ENCODE results near the gene SLC9A9.

Gene SLC9A9

GRCh38 chr3:143344516-143345165, 503.6 kb downstream of the SLC9A9 start:
- no peak for FAIRE-seq

DNA sequence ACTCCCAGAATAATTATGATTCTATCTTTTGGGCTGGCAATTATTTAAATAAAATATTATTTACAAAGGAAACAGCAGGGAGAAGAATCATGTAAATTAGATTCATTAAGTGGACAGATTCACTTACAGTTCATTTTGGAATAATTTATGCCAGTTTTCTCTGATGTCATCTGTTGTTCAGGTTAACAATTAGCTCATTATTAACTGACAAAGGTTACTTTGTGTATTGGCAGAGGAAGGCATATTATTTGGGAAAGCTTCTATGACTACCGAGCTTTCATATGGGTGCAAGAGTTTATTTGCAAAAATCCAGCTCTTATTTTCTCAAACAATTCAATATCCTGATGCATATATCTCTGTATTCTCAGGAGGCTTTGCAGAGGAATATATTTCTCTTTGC, 504.3 kb downstream of the SLC9A9 start:
- FAIRE-seq, result no peak

- no peak for FAIRE-seq
Measured at GRCh38 chr3:143343031-143343430, 505.2 kb downstream of the SLC9A9 start.

- FAIRE-seq, result no peak
Measured at GRCh38 chr3:143339451-143339850, 508.8 kb downstream of the SLC9A9 start.

GRCh38 chr3:143337387-143337786, 510.9 kb downstream of the SLC9A9 start:
- no peak for FAIRE-seq

GRCh38 chr3:143334231-143334630, 514.0 kb downstream of the SLC9A9 start:
- no peak for FAIRE-seq

DNA sequence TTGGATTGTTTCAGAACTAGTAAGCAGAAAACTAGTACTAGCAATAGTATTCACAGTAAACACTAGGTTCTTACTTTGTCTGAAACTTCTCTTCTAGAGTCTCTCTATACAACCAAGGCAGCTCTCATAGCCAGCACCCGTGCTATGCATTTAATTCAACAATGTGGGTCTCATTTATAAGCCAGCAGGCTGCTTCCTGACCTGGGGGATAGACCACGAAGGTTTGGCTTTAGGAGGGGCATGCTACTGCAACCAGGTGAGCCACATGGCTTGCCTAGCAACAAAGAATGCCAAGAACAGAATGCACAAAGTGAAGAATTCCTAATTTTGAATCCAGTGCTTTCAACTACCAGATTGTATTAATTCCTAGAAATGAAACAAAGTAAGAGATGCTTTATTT, 514.9 kb downstream of the SLC9A9 start:
- no peak for FAIRE-seq

- no peak for FAIRE-seq
Measured at GRCh38 chr3:143332026-143332425, 516.2 kb downstream of the SLC9A9 start.

DNA sequence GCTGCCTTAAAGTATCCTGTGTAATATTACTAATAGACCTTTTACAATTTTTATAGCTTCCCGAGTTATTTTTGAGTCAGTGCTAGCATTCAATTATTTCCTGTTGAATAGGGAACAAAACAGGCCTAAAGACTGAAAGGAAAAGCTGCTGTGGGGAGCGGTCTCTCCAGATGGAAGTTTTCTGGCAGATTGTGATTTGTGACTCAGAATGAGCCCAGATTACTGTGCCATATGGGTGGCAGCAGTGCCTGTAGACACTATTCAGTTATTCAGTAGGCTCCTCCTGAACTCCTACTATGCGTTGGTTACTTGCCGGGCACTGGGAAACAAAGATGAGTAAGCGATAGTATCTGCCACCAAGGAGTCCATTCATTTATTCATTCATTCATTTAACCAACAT, 516.9 kb downstream of the SLC9A9 start:
- FAIRE-seq, result no peak

DNA sequence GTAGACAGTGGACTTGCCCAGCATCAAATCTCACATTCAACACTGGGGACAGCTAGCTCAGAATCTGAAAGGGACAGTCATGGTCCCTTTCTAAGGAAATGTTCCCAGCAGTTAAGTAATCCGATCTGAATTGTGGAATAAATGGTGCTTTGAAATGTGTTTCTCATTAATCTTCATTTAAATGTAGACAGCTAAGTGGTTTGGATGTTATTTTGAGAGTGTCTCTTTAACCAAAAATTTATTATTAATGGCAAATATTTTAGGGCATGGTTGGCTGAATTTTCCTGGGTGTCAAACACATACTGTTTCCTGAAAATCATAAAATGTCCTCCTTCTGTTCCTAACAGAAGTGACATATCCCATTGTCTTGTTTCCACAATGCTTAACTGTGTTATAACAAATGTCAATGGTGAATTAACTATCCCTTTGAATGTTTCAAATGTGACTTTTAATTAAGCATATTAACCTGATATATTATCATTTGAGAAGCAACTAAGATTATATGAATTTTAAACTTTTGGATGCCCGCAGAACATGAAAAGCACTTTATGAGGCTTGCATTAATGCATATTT, 517.9 kb downstream of the SLC9A9 start:
- peak; percentile 36 for FAIRE-seq

GRCh38 chr3:143329567-143330211, 518.6 kb downstream of the SLC9A9 start:
- FAIRE-seq, result peak; percentile 73

- FAIRE-seq, result no peak
Measured at GRCh38 chr3:143328451-143328850, 519.8 kb downstream of the SLC9A9 start.

- FAIRE-seq, result no peak
Measured at GRCh38 chr3:143326983-143327778, 521.1 kb downstream of the SLC9A9 start.

DNA sequence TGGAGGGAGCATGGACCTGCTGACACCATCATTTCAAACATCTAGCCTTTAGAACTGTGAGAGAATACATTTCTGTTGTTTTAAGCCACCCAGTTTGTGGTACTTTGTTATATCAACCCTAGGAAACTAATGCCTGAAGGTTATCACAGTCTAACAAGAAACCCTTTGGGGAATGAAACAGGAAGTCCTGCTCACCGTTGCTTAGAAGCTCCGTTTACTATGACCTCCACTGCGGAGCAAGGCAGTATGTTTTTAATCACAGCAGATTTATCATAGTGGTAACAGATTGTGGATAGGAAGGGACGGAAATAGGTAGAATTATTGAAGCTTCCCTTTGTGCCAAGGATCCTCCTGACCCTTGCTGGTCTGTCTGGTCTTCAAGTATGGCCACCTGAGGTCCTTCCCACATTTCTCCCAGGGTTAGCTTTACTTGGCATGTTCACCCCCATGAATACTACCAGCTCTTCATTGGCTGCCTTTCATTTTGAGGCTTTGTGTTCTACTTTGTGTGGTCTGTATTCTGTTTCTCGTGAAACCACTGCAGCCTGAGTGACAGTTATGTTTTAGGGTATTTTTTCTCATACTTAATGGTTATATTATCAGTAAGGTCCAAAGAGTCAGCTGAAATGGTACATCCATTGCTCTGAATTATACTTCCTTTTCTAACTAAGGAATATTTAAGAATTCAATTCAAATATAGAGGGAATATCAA, 527.1 kb downstream of the SLC9A9 start:
- no peak for FAIRE-seq

DNA sequence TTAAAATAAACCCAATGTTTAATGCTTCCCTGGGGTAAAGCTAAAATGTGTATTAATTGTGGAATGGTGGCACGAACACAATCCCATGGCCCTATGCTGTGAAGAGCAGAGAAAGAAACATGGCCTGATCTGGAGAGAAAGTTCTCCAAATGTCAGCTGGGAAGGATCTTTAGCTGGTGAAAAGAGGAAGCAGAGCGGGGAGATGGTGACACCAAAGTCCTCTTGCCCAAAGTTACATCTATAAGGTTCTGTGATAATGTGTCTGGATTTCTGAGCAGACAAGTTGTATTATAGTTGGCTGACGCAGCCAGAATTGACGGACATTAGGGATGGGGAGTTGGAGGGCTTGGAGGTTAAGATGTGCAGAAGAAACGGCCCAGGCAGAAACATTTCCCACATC, 532.5 kb downstream of the SLC9A9 start:
- FAIRE-seq, result no peak

DNA sequence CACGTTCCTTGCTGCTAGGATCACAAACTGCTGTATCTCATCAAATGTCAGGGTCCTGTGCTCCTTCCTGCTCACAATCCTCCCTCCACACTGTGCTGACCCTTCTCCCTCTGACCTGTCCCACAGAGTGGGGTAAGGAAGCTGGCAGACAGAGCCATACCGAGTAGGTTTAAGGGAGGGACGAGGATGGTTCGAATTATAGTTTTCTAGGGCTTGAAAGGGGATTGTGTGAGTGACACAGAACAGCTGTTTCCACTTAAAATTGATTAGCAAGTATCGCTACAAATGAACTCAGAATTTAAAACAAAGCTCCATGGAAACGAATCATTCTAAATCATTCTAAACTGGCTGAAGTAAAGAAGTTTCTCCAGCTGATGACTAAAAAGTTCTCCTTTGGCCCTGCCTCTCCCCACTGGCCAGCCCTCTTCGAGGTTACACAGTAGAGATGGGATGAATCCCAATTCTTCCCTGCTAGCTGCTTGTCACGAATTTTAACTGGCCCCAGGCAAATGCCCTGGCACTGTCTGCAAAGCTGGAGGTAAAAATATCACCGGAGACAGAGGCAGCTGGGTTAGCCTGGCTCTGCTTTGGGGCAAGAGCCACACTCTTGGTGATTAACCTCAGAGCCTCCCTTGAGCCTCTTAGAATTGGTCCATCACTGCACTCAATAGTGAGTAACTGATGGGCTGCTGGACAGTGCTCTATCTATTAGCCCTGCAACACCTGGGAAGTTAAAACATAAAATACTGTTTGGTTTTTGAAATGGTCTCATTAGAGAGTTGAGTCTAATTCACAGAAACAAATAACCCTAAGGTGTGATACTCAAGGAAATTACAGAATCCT, 533.8 kb downstream of the SLC9A9 start:
- no peak for FAIRE-seq

- FAIRE-seq, result no peak
Measured at GRCh38 chr3:143313893-143314188, 534.4 kb downstream of the SLC9A9 start.

DNA sequence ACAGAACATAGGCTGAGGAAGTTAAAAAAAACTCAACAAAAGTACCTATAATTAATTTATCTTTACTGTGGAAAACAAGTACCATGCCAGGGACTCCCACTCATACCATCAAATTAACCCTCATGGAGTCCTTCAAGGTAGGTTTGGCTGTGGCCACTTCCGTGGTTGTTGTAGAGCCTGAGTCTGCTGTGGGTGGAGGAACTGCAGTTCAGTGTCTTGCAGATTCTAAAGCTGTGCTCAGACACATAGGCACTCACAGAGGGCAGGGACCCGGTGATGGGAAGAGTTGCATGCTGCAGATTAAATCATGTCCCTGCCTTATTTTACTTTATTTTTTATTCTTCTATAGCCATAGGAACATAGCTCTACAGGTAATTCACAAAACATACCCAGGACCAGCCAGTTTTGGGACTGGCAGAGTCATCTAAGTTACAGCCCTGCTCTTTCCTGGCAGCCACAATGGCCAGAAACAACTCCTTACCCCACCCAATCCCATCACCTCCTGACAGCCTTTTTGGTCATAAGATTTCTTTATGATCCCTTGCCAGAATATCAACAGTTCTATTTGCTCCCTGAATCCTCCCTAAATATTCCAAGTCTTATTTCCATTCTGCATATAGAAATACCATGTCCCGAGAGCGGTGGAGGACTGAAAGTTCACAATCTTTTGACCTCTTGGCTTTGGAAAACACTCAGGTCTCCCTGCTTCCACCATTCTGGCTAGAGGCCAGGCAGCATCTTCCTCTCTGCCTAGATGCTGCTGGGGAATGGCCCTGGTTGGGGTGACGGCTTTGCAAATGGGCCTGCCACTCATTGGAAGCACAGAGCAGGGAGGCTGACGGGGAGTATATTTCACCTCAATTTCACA, 535.0 kb downstream of the SLC9A9 start:
- FAIRE-seq, result no peak

- FAIRE-seq, result no peak
Measured at GRCh38 chr3:143311096-143311495, 537.2 kb downstream of the SLC9A9 start.

DNA sequence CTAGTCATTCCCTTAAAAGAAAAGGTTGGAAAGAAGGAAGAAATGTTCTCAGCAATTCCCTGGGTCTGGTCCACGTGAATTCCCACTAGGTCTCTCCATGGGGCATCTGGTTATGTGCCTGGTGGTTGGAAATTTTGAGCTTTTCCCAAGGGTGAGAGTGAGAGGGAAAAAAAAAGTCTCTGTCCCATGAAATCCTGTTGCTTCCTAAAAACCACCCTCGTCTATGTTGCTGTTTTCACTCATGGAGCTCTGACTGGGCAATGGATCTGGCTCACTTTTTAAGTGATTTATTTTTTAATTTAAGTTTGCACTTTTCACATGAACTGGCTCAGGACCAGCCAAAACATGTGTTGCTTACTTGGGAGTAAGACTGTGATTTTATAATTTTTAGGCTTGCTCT, 538.6 kb downstream of the SLC9A9 start:
- no peak for FAIRE-seq

GRCh38 chr3:143307613-143308183, 540.6 kb downstream of the SLC9A9 start:
- FAIRE-seq, result no peak

Data from islet of Langerhans (tissue), 1 donor.